AG09319 (cell line): ENCODE measurements around the gene GAL3ST2.
"Not testable (repeated sequence)": the region's sequence is repeated elsewhere in the genome, so short reads cannot be mapped to it uniquely, and the experiment has no call there.

ENCODE experiments used
- DNase-seq: peaks from one replicate; pipeline ENCODE4 v3.0.0-alpha.2; 2010; ENCODE audit warnings: low read depth; ENCODE audit errors: extremely low read depth
- CTCF ChIP-seq: IDR thresholded peaks from 2 replicates; pipeline ENCODE4 v1.5.1; 2011; ENCODE audit warnings: low read depth, mild to moderate bottlenecking, inconsistent platforms, low read length, moderate library complexity

GAL3ST2 gene

DNA sequence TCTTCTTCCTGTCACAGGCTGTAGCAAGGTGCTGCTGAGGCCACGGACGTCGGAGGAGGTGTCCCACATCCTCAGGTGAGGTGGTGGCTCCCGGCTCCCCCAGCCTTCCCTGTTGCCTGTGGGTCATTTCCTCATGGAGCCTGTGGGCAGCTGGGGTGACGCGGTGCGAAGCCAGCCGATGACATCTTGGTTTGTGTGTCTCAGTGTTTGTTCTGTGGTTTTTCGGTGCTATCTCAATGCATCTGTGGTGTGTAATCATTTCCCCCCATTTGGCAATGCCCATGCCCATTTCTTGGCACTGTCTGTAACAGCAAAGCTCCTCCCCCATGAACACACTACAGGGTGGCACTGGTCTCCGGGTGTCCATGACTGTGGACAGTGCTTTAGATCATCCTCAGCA, 35.6 kb upstream of the GAL3ST2 start:
- DNase-seq = no peak
- TF ChIP-seq CTCF = no peak

DNA sequence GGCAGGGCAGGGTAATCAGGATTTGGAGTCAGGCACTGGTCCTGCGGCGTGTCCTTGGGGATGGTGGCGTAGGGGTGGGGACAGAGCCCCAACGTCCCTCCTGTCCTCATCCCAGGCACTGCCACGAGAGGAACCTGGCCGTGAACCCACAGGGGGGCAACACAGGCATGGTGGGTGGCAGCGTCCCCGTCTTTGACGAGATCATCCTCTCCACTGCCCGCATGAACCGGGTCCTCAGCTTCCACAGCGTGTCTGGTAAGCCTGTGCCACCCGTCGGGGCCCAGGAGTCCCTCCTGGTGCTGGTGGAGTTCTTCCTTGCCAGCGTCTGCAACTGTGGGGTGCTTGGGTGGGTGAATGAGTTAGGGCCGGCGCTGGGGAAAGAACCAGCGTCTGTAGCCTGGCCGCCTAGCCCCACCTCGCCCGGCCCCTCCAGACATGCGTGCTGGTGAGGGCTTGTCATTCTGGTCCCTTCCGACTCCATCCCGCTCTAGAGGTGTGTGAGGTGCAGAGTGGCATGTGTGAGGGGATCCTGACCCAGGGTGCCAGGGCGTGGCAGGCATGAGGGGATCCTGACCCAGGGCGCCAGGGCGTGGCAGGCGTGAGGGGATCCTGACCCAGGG, 34.2 kb upstream of the GAL3ST2 start:
- no peak for TF ChIP-seq CTCF
- DNase-seq = no peak

- not testable (repeated sequence) for DNase-seq
Measured at GRCh38 chr2:241743008-241743407, 33.6 kb upstream of the GAL3ST2 start.

DNA sequence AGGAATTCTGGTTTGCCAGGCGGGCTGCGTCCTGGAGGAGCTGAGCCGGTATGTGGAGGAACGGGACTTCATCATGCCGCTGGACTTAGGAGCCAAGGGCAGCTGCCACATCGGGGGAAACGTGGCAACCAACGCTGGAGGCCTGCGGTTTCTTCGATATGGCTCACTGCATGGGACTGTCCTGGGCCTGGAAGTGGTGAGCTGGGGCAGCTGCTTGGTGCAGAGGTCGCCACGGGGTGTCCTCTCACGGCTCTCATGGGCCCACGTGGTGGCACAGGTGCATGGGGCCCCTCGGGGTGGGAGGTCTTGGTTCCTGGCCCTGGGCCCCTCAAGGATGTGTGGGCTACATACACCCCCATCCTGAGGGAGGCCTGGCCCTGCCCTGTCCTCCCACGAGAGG, 33.0 kb upstream of the GAL3ST2 start:
- no peak for TF ChIP-seq CTCF

DNA sequence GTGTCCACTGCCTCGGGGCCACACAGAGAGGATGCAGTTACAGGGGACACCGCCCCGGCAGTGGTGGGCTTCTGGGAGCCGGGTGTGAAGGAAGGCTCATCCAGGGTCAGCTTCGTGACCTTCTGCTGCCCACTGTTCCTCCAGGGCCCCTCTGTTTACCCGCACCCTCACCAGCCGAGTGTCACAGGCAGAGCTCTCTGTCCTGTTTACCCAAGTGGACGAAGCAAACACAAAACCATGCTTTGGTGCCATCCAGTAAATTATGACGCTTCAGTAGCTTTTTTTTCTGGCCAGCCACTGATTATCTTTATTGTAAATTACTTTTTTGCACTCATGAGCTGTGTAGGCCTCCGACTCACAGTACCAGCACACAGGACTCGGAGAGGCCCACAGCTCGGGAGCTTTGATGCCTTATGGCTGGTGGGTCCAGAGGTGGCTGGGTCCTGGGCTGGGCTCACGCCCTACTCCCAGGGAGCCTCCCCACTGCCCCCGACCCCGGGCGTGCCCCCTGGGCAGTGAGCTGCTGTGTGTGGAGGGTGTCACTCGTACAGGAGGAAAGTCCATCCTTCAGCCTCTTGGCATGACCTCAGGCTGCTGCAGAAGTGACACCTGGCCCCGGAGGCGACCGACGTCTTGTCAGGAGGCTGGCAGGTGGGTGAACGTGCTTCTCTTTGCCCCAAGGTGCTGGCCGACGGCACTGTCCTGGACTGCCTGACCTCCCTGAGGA, 32.4 kb upstream of the GAL3ST2 start:
- no peak for TF ChIP-seq CTCF
- no peak for DNase-seq

More for the DNA sequence above, 33.0 kb upstream of the GAL3ST2 start:
- no peak for DNase-seq

- no peak for DNase-seq
- TF ChIP-seq CTCF = no peak
Measured at GRCh38 chr2:241745276-241745675, 31.3 kb upstream of the GAL3ST2 start.

- no peak for DNase-seq
- no peak for TF ChIP-seq CTCF
Measured at GRCh38 chr2:241746084-241746483, 30.5 kb upstream of the GAL3ST2 start.
